AG09319 (cell line): ENCODE results near the gene C1QTNF4.
A peak's percentile ranks its signal among the peaks of the same experiment; 100 is the strongest.

Experiments used
- DNase-seq: peaks from one replicate; pipeline ENCODE4 v3.0.0-alpha.2; 2010; ENCODE audit warnings: low read depth; ENCODE audit errors: extremely low read depth
- TF ChIP-seq, protein P1 (sequence below): IDR thresholded peaks from 2 replicates; pipeline ENCODE4 v1.5.1; 2011; ENCODE audit warnings: low read depth, mild to moderate bottlenecking, inconsistent platforms, low read length, moderate library complexity

C1QTNF4 gene

DNA sequence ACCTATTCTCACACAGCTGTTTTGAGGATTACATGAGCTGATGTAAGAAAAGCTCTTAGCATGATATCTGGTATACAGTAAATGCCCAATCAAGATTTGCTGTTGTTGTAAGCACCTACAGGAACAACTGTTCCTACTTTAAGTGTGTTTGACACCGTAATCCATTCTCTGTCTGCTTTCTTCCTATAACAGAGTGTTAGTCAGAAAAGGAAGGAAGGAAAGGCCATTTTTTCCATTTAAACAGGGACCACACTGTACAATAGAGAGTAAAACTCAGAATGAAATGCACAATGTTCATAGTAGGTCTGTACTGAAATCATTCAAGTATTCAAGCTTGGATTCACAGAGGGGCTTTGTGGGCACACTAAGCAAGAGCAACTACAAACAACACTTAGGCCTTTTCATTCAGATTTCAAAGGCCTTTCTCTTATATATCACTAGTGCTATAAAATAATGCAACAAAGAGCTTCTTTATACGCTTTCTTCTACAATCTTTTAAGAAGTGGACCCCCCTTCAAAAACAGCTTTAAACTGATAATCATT is 26.7 kb upstream of the C1QTNF4 start:
- TF ChIP-seq, protein P1, sequence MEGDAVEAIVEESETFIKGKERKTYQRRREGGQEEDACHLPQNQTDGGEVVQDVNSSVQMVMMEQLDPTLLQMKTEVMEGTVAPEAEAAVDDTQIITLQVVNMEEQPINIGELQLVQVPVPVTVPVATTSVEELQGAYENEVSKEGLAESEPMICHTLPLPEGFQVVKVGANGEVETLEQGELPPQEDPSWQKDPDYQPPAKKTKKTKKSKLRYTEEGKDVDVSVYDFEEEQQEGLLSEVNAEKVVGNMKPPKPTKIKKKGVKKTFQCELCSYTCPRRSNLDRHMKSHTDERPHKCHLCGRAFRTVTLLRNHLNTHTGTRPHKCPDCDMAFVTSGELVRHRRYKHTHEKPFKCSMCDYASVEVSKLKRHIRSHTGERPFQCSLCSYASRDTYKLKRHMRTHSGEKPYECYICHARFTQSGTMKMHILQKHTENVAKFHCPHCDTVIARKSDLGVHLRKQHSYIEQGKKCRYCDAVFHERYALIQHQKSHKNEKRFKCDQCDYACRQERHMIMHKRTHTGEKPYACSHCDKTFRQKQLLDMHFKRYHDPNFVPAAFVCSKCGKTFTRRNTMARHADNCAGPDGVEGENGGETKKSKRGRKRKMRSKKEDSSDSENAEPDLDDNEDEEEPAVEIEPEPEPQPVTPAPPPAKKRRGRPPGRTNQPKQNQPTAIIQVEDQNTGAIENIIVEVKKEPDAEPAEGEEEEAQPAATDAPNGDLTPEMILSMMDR: no peak
- DNase-seq: no peak

DNA sequence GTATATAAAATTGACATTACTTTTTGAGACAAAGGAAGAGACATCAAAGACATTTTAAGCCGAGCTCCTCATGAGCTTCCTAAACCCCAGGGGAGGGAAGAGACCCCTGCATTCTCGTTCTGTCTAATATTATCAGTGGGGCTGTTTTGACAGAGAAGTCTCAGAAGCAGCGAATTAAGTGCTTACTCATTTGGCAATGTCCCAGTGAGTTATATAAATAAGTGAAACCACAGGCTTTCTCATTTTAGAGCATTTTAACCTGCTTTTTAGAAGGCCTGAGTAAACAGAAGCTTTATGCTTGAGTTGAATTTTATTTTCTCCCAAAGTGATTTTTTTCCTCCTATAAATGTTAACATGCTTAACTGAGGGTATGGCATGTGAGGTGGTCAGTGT is 23.2 kb upstream of the C1QTNF4 start:
- DNase-seq: peak; percentile 34
- TF ChIP-seq, protein P1: no peak

DNA sequence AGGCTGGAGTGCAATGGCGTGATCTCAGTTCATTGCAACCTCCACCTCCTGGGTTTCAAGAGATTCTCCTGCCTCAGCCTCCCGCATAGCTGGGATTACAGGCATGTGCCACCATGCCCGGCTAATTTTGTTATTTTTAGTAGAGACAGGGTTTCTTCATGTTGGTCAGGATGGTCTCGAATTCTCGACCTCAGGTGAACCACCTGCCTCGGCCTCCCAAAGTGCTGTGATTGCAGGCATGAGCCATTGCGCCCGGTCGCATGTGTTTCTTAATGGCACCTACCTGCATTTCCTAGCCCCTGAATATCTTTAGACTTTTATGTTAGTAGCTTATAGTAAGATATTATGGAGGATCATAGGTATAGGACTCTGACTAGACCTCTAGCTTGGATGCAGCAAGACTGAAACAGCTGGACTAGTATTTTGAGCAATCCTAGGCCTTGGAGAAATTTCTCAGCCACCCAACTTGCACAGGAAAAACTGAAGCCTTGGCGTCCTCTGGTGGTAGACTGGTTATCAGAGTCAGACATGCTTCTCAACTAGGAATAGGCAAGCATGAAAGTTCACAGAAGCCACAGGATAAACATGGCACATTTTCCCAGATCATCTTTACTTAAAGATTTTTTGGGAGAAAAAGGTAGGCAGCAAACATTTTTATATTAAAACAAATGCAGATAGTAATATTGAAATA is 22.7 kb upstream of the C1QTNF4 start:
- TF ChIP-seq, protein P1: no peak; the same call in none of the 2 replicates
- peak; percentile 71 for DNase-seq

DNA sequence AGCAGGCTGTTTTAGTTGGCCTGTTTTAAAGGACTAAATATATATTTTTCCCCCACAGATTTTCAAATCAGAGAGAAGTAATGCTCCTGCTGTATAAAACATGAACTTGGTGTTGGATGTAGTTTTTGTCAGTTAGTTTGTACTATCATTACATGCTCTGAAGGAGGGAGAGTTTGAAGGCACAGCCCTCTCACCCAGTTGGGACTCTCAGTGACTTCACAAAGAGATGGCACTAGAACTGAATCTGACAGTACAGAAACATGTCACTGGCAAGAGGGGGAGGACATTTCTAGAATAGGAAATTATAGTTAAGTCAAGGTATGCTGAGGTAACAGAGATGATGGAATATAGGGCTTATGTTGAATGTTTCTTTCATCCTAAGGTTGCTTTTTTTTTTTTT is 21.0 kb upstream of the C1QTNF4 start:
- TF ChIP-seq, protein P1: no peak
- DNase-seq: no peak

DNA sequence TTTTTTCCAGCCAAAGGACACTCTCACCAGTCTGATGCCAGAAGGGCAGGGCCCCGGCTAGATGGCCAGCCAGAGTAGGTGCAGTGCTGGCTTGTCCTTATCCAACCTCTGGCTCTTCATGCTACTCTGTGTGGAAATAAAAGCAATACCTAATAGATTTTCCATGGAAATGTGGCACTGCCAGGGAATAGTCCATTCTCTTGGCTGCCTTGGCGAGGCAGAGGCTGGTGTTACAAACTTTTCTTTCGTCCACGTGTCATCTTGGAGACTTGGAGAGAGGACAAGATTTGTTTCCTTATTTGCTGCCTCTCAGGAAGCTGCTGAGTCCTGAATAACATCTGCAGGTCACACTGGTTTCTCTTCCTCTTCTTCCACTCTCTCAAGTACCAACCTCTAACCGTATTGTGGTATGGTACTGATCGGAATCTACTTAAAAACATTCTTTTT is 17.2 kb upstream of the C1QTNF4 start:
- TF ChIP-seq, protein P1: no peak
- no peak for DNase-seq

DNA sequence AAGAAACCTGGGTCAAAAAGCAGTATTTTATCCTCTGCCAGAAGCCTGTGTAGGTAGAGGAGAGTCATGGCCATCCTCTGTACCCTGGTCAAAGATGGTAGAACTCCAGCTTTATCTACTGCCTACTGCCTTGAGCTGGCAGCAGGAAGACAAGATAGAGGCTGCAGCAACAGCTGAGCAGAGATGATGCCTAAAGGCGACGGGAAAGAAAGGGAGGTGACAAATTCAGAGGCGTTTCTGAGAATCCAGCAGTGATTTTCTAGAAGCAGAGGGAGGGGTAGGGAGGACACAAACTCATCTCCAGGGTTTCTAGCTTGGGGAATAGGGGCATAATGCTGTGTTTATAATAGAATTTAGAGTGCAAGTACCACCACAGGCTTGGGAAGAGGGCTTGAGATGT is 15.5 kb upstream of the C1QTNF4 start:
- TF ChIP-seq, protein P1: no peak
- no peak for DNase-seq

DNA sequence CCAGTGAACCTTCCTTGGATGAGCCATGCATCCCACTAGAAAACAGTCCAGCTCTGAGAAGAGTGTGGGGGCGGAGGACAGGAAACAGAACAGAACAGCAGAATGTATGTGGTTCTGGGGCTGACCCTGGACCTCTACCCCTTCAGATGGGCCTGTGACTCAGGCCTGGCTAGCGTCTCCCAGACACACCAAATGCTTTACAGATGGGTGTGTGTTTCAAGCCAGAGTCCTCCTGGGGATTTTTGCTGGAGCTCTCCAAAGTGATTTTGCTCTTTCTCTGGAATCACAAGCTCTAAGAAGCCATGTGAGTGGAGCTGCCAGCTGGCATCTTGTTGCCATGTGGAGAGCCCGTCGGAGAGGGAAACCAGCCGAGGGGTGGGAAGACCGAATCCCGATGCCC is 13.2 kb upstream of the C1QTNF4 start:
- TF ChIP-seq, protein P1: no peak
- DNase-seq: peak; percentile 67
